Gastroesophageal sphincter (tissue), 4 donors: ENCODE measurements around the gene CPT2. TPM values are rescaled to one million over a fixed set of nuclear protein-coding genes. Genes with fewer than 3 reads are reported as not detected.

Experiments
- ATAC-seq: fragments of 150-250 bp; one replicate; pipeline ENCODE4 v1.9.1; 2016; ENCODE audit warnings: mild to moderate bottlenecking, moderate library complexity
- H3K27ac ChIP-seq, 4 donors: fragments of 200-600 bp; sonication (generic) in 3 of 4; 1 replicate in 3 of 4; 2 replicates in 1 of 4; pipeline ENCODE4 v1.5.1; 2016 to 2019
- H3K27me3 ChIP-seq: fragments of 200-600 bp; sonication (generic); one replicate; pipeline ENCODE4 v1.5.1; 2019
- H3K36me3 ChIP-seq, 2 donors: fragments of 200-600 bp; sonication (generic); one replicate each; pipeline ENCODE4 v1.5.1; 2019; ENCODE audit warnings: control low read depth in 1 of 2
- H3K4me1 ChIP-seq, 3 donors: fragments of 200-600 bp; sonication (generic); 1 replicate in 2 of 3; 2 replicates in 1 of 3; pipeline ENCODE4 v1.5.1; 2016 to 2019; ENCODE audit warnings: control low read depth in 2 of 3
- H3K4me3 ChIP-seq, 2 donors: fragments of 200-600 bp; sonication (generic); one replicate each; pipeline ENCODE4 v1.5.1; 2019; ENCODE audit warnings: mild to moderate bottlenecking in 1 of 2, moderate library complexity in 1 of 2
- H3K9me3 ChIP-seq, 3 donors: fragments of 200-600 bp; sonication (generic); one replicate each; pipeline ENCODE4 v1.5.1; 2017 to 2019; ENCODE audit warnings: control low read depth in 2 of 3
- CTCF ChIP-seq, 4 experiments: fragments of 200-600 bp in 2 of 4; fragments of 450-650 bp in 2 of 4; sonication (generic) in 1 of 4; IDR thresholded peaks; one replicate each; pipeline ENCODE4 v1.5.1; 2017 to 2019; ENCODE audit warnings: antibody characterized with exemption in 4 of 4, mild to moderate bottlenecking in 2 of 4, moderate library complexity in 2 of 4
- EP300 ChIP-seq: sonication (generic); formaldehyde crosslinking; IDR thresholded peaks from one replicate; pipeline ENCODE4 v1.6.1; 2017; ENCODE audit warnings: antibody characterized with exemption, mild to moderate bottlenecking
- POLR2A ChIP-seq, 2 donors: fragments of 450-650 bp; IDR thresholded peaks; one replicate each; pipeline ENCODE4 v1.6.1; 2017; ENCODE audit warnings: antibody characterized with exemption in 2 of 2, mild to moderate bottlenecking in 2 of 2, moderate library complexity in 1 of 2
- POLR2AphosphoS5 ChIP-seq: sonication (generic); formaldehyde crosslinking; IDR thresholded peaks from one replicate; pipeline ENCODE4 v1.6.1; 2017; ENCODE audit warnings: antibody characterized with exemption
- WGBS, 2 donors: methylation state at CpG; one replicate each; pipeline ENCODE4 v1.1.5; 2018; ENCODE audit warnings: low coverage in 1 of 2; 5-methylcytosine and 5-hydroxymethylcytosine counted together
- total RNA-seq, 4 donors: library from RNA; depleted of rRNA; stranded (reverse); fragments of >200 nt; gene quantifications; one replicate each; pipeline ENCODE4 v1.1.0, GENCODE V29; 2016

The CPT2 gene
- total RNA-seq, 4 donors from 2014 or later: 15.3 to 19.9 (median 17.2) TPM

- H3K4me1 ChIP-seq: no peaks in the 10 kb centered on the region
- 65 to 100% methylated on average over 1 to 4 of the region's 4 CpGs for WGBS, 2 donors
Observed at GRCh38 chr1:53260631-53261247, 64.1 kb downstream of the CPT2 start.

GRCh38 chr1:53262000-53262399, 65.4 kb downstream of the CPT2 start:
- H3K27me3 ChIP-seq: no peaks in the 10 kb centered on the region
- H3K36me3 ChIP-seq: peaks cover 0 to 7% of the 10 kb centered on the region in 2 donors
- no peaks in the 10 kb centered on the region for H3K4me1 ChIP-seq
- WGBS, 2 donors: 100% methylated on average over 1 of the region's 3 CpGs; no CpG with 5 or more reads in 1 of the 2 donors
- TF ChIP-seq POLR2AphosphoS5 (no peak), EP300 (no peak), CTCF (IDR thresholded peaks at IDR 0.05) (no peak), POLR2A (IDR thresholded peaks at IDR 0.05) (no peak)
- H3K4me3 ChIP-seq: no peak overlapping the region
- no peak overlapping the region for H3K27ac ChIP-seq
- no peaks in the 10 kb centered on the region for H3K9me3 ChIP-seq
- no peak for ATAC-seq

More at GRCh38 chr1:53260631-53261247, 64.1 kb downstream of the CPT2 start:
- Histone ChIP-seq H3K36me3 (peaks cover 0 to 7% of the 10 kb centered on the region in 2 donors), H3K4me3 (no peak overlapping the region), H3K27ac (no peak overlapping the region), H3K27me3 (no peaks in the 10 kb centered on the region), H3K9me3 (no peaks in the 10 kb centered on the region)
- ATAC-seq: no peak
- TF ChIP-seq CTCF (IDR thresholded peaks at IDR 0.05) (no peak), EP300 (no peak), POLR2A (IDR thresholded peaks at IDR 0.05) (no peak), POLR2AphosphoS5 (no peak)

Other genes starting within 250 kb of the CPT2 start
- 100 to 1,000 TPM in 3 of 4 donors, 10 to 100 TPM in 1; 60.4 to 170 (median 125) TPM for gene PODN, start 134.6 kb upstream of the CPT2 start, total RNA-seq
- gene SLC1A7, start 54.2 kb upstream of the CPT2 start, total RNA-seq: 1 to 10 TPM in 1 of 4 donors, under 1 TPM in 2, not detected in 1; 0.54 to 1.6 (median 0.62) TPM
- 100 to 1,000 TPM in 1 of 4 donors, 10 to 100 TPM in 3; 58.8 to 103 (median 84.4) TPM for gene CZIB, start 23.8 kb downstream of the CPT2 start, total RNA-seq
- 10 to 100 TPM; 30.2 to 49.4 (median 32.7) TPM for gene MAGOH, start 41.7 kb downstream of the CPT2 start, total RNA-seq
- 1 to 10 TPM; 1.8 to 3.6 (median 2.2) TPM for gene LRP8, start 131.2 kb downstream of the CPT2 start, total RNA-seq